GM18499 (cell line): Measurements from ENCODE around the gene BTG4.

ENCODE experiments used
- ATAC-seq: cut with Tn5 transposase; IDR thresholded peaks from one replicate; pipeline ENCODE4 v1.9.1; 2021; ENCODE audit warnings: moderate number of reproducible peaks; ENCODE audit not compliant: insufficient read depth, unreplicated experiment

Gene BTG4

DNA sequence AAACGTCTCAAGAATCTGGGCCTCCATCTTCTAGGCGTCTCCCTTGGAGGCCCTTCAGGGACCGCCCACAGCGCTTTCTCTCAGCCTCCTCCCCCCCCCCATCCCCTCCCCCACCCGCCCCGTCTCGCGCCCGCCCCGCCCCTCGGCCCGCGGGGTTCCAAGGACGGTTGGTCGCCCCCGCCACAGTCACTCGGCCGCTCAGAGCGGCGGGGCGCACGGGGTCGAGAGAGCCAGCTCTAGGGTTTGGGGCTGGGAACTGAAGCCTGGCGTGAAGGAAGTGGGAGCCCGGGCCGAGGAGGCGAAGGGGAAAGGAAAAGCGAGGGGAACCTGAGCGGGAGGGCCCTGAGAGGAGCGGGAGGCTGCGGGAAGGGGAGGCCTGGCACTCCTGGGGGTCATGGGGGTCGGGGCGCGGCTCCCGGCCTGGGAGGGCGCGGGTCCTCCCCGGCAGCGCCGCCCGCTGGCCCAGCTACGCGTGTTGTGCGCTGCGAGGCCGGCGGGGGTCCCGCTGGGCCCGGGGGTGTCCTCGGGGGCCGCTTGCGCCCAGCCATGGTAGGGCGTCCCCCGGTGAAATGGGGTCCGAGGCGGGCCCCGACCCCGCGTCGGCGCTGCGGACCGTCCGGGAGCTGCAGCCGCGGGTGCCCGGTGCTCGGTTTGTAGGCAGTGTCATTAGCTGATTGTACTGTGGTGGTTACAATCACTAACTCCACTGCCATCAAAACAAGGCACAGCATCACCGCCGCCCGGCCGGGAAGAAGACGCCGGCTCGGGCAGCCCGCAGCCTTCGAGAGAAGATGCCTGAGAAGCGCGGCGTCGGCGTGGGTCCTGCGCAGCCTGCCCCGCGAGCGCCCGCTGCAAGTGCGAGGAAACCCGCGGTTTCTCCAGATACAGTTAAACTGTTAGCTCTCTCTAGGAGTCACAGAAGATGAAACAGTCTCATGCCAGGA lies at the start of gene BTG4:
Gene BTG4, minus strand, starts transcription at position 91 of the 944 bp plus-strand sequence. CDS start 13,610 bp downstream, outside the sequence.
- ATAC-seq: no peak

DNA sequence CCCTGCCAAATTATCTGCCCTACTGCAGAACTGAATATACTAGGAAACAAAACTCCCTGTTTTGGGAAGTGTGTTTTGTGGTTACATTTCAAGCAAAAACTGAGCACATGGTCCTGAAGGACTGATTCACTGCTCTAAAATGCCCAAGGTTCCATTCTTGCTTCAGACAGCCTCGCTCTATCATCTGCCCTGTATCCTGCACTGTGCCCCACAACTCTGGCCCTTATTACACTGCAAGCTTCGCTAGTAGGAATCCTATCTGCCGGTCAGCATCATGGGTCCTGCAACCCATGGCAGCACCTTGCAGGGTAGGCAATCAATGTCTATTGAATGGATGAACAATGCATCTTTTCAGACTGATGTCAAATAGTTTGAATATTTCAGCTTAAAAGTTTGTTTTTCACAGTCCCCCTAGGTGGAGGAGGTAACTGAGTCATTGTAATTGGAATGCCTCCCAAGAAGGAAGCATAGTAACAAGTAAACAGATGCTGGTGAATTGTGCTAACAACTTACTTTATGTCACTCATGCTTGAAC lies 49.7 kb upstream of the BTG4 start:
- ATAC-seq: no peak

DNA sequence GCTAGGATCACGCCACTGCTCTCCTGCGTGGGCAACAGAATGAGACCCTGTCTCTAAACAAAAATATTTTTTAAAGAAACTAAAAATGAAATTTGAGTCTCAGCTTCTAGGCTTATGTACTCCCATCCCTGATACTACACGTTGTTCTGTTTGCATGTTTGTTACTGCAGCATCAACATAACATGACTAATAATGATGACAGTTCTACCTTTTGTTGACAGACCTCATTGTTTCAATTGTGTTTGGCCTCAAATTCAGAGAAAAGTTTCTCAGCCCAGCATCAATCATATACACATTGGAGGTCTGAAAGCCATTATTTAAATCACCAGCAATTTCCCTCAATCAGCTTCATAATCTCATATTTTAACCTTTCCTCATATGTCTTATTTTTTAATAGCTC lies 49.1 kb upstream of the BTG4 start:
- ATAC-seq: no peak

DNA sequence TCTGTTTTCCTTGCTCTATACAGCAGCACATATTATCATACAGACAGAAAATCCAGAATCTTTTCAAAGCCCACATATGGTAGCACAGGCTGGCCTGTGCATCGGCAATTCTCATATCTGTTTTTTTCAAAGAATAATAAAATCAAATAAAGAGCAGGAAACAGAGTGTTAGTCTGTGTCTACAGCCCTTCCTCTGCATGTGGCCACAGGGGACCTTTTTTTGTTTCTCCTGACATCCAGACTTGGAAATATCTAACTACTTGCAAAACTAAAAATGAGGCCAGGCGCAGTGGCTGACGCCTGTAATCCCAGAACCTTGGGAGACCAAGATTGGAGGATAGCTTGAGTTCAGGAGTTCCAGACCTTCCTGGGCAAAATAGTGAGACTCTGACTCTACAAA lies 48.6 kb upstream of the BTG4 start:
- no peak for ATAC-seq

DNA sequence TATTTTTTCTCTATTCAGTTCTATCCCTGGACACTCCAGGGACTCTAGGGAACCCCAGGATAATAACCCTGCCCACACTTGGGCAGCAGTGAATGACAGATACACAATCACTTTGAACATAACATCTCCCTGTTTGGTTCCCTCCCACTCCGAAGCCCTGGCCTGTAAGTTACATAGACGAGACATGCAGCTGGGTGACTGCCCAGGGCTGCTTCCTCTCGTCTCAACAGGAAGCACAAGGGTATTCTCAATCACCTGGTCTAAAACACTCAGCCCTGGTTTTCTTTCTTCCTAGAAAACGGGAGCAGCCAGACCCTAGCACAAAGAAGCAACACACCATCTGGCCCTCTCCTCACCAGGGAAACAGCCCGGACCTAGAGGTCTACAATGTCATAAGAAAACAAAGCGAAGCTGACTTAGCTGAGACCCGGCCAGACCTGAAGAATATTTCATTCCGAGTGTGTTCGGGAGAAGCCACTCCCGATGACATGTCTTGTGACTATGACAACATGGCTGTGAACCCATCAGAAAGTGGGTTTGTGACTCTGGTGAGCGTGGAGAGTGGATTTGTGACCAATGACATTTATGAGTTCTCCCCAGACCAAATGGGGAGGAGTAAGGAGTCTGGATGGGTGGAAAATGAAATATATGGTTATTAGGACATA lies 47.7 kb upstream of the BTG4 start:
- ATAC-seq: no peak

DNA sequence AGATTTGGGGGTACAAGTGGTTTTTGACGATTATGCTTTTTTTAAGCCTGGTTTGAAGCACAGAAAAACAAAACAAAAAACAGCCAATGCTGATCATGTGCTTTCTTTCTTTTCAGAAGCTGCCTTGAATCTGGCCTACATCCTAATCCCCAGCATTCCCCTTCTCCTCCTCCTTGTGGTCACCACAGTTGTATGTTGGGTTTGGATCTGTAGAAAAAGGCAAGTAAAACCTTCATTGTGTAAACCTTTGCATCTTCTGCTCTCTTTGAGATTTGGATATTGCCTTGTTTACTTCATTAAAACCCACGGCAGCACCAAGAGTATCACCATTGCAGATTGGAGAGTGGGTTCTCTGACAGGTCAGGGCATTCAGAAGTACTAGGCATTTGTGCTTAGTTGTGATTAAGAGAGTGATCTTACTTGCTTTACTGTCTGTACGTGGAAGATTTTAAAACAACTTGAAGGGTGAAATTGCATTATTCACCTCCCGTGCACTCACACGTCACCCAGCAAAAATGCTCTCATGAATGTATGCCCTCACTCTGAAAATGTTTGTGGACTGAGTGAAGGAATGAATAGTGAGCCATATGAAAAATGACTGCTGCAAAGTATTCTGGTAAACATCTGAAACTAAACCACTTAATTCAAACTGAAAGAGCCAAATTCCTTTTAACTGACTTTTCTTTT lies 45.4 kb upstream of the BTG4 start:
- ATAC-seq: no peak

DNA sequence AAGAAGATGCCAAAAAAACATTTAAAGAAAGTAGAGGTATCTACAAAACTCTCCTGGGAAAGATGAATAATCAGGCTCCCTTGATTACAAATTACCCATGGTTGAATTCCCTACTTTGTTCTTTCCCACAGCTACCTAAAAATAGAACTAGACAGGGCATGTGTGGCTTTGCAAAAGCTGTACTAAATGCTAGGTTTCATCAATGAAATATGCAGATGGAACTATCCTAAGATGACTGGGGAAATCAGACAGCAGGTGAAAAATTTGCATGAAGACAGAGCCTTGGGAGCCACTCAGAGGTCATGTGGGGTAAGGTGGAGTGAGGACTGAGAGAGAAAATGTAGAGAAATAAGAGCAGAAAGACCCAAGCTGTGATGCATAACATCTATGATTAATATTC lies 43.1 kb upstream of the BTG4 start:
- ATAC-seq: no peak

DNA sequence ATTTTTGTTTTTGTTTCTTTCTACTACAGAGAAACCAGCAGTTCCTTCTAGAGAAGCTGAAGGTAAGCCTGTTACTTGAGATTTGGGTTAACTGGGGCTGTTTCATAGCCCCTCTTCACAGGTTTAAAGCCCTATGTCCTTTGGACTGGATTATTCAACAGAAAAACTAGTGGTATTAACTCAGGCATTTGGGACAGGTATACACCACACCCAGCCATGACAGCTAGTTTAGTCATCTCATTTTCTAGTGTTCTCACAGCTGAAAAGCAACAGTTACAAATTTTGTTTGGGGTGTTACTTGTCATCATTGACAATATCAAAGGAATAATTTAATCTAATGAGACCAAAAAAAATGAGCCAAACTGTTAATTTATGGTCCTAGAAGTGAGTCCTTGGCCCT lies 42.3 kb upstream of the BTG4 start:
- ATAC-seq: no peak

DNA sequence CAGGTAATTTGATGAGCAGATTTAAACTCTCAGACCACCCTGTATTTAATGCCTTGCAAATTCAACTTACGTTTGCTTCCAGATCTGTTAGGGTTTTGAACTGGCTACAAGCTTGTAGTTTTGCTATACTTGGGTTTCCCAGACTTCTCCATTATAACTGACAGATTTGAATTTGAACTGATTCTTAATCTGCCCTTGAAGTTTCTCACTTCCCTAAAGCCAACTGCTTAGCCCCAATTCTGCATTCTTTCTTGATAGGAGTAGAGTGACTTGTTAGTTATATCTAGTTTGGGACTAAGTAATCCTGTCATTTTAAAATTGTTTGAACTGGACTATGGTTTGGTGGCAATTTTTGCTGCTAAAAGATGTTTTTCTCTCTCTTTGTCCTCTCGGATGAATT lies 38.1 kb upstream of the BTG4 start:
- ATAC-seq: no peak

DNA sequence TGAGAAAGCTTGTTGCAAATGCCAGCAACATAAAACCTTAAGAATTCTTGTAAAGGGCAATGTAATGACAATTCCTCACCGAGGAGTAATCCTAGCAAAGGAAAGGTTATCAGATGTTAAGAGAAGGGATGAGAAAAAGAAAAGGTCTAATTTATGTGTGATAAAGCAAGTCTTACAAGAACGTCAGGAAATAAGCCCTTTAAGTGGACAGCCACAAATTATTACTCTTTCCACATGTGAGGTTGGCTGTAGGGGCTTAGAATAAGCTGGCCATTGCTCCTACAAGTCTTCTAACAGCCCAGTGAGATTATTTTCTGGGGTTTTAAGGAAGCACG lies 37.6 kb upstream of the BTG4 start:
- no peak for ATAC-seq

DNA sequence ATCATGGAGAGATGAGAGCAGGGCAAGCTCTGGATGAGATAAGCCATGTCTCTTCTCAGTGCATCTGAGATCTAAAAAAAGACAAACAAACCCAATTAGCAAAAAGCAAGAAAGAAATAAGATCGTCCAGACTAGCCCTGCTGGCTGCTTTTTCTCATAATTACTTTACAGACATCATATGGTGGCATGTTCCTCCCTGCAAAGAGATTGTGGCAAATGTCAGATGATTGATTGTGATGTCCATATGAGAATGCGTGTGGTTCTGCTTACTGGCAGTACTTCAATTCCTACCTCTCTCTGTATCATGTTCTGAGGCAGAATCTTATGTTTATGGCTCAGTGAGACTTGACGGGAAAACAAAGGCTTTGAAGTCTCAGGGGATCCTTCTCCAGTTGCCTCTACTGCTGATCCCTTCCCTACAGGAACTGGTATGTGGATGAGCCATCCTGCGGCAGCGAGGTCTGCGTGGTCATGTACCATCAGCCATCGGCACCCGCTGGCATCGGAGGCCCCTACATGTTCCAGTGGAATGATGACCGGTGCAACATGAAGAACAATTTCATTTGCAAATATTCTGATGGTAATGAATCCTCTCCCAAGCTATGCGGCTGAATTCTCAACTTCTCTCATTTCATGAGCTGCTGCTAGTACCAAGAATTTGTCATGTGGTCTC lies 37.1 kb upstream of the BTG4 start:
- ATAC-seq: no peak

DNA sequence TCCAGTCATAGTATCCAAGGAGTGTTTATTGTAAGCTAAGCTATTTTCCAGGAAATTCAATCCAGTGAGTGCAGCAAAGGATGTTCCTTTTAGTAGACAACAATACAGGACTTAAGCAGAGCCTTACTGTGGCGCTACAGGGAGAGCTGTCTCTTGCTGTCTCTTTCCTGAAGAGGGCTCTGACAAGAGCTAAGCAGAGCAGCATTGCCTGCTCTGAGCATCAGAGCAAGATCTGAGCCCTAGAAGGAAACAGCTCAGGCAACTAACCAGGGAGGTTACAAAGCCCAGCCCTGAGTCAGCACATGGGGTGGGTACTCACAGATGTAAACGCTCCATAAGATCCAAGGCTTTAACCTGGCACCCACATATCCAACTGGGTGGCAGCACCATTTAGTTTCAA lies 36.3 kb upstream of the BTG4 start:
- no peak for ATAC-seq

DNA sequence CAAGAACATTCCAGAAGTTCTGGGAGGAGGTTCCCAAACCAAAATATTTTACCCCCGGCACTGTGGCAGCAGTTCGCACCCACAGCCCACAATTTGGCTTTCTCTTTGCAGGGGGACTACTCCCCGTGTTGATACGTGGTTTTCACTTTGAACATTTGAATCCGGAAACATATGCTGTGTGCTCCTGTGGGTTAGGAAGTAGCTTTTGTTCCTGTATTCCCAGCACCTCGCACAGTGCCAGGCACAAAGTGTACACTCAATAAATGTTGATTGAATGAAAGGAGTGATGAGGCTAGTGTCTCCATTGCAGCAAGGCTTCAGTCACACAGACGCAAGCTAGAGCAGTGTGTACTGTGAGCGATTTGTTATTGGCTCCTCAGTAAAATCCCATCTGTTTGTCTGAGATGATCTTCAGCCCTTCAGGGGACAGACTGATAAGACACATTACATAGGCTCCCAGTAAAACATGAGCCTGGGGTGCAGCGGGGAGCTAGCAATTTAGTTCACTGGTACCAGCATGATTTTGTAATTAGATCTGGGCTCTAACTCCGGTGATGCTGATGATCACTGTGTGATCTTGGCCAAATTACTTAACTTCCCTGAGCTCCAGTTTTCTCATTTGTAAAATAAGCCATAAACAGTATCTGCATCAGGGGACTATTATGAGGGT lies 30.6 kb upstream of the BTG4 start:
- ATAC-seq: no peak

DNA sequence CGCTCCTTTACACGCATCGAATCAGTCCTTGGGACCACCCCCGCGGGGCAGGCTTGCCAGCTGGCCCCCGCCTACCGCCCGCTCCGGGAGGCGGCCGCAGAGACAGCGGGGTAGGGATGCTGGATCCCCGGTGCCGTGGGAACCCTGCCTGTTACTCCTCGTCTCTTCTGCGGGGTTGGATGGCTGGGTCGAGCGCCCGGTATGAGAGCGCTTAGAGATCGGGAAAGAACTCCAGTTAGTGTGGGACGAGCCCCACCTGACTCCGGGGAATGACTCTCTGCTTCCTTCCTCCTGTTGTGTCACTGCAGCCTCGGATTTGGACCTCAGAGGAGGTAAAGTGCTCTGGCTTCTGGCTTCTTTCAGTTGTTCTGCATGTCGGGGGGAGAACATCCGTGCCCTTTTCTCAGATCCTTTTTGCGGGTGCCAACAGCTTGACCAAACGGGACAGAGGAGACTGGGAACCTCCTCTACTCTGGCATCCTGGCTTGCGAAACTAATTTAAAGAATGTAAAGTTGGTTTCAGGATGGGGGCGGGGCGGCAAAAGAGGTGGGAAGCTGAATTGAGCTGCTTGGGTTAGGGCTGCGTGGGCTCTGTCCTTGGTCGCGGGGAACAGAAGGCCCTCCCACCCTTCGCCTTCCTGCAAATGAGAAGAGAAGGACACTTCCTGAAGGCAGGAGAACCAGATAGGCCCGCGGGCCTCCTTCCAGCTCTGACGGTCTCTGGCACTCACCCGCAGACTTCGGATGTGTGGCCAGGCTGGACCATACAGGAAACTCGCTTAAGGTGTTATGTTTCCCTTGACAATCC lies 29.3 kb upstream of the BTG4 start:
- ATAC-seq: no peak

DNA sequence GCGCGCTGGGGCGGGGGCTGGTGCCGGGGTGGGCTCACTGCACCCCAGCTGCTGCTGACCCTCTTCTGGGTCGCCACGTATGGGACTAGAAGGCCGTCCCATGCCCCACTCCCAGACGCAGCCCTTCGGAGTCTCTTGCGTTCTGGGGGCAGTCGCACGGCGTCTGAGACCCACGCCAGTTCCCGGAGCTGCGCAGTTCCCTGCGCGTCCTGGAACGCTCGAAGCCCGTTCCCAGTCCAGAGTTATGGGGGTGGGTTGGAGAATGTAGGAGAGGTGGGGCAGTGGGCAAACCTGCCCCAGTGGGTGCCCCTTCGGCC lies 28.7 kb upstream of the BTG4 start:
- no peak for ATAC-seq

DNA sequence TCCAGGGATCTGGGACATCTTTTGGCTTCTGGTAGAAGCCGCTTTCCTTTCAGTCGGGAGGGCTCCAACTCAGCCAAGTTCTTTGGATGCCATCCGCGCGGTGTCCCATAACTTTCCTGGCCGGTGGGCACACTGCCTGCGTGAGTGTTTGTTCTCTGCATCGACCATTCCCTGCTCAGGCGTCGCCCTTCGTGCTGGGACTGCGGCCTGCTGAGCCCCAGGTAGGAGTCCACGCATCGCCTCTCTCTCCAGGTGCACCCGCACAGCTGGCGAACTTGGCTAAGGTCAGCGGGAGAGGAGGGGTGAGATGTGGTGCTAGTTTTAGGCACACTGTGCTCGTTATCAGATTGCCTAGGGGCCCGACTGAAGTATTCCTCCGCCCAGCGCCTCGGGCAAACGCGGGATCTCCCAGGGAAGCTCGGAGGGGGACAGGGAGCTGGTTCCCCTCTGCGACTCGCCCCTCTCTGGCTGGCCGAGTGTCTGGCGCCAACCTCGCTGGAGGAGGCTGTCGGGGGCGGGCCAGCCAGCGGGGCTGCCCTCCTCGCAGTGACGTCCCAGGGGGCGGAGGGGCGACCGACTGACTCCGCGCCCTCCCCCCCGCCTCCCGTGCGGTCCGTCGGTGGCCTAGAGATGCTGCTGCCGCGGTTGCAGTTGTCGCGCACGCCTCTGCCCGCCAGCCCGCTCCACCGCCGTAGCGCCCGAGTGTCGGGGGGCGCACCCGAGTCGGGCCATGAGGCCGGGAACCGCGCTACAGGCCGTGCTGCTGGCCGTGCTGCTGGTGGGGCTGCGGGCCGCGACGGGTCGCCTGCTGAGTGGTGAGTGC lies 28.1 kb upstream of the BTG4 start, which contains the start of gene LAYN:
Gene LAYN, plus strand, starts transcription at position 607 of the 823 bp plus-strand sequence. Its CDS starts 124 bp downstream, at position 731.
- no peak for ATAC-seq

DNA sequence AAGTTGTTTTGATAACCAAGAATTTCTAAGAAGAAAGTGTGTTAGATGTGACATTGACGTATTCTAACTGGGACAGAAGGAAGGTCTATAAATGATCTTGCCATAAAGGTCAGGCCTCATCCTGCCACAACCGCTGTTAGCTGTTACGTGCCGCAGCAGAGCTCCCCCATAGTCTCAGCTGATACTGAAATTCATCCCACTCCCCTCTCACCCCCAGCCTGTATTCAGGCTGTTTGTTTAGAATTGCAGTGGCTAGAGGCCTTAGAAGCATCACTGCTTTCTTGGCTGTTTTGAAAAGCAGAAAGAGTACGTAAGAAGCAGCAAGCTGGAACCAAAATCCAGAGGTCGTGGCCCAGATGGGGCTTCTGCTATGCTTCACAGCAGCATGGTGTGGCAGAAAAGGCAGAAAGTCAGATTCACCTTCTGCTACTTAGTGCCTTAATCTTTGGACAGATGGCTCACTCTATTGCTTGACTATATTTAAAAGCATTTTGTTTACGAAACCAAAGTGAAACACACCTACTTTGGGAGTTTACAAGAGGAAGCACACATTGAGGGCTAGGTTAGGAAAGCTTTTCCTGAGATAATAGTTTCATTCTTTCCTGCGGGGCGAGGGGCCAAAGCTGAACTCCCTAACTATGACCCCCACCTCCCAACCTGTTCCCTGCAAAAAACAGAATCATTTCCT lies 27.4 kb upstream of the BTG4 start:
- no peak for ATAC-seq
